Testis (tissue), 3 donors: Measurements from ENCODE around the gene ANKS1B. TPM values are rescaled to one million over a fixed set of nuclear protein-coding genes. Genes with fewer than 3 reads are reported as not detected.

Experiments
- DNase-seq: peaks from one replicate; pipeline ENCODE4 v3.0.0-alpha.2; 2019
- H3K27ac ChIP-seq, 2 donors: fragments of 200-600 bp; sonication (generic); one replicate each; pipeline ENCODE4 v1.5.1; 2019
- H3K27me3 ChIP-seq: fragments of 200-600 bp; sonication (generic); one replicate; pipeline ENCODE4 v1.5.1; 2019
- H3K36me3 ChIP-seq: fragments of 200-600 bp; sonication (generic); one replicate; pipeline ENCODE4 v1.5.1; 2017; ENCODE audit warnings: low read depth; ENCODE audit errors: missing control alignments
- H3K4me1 ChIP-seq: fragments of 200-600 bp; sonication (generic); one replicate; pipeline ENCODE4 v1.5.1; 2019
- H3K4me3 ChIP-seq, 2 donors: fragments of 200-600 bp; sonication (generic); one replicate each; pipeline ENCODE4 v1.5.1; 2017 to 2019
- H3K9me3 ChIP-seq: fragments of 200-600 bp; sonication (generic); one replicate; pipeline ENCODE4 v1.5.1; 2017
- POLR2A ChIP-seq: fragments of 450-650 bp; IDR thresholded peaks from one replicate; pipeline ENCODE4 v1.6.1; 2017; ENCODE audit warnings: antibody characterized with exemption, mild to moderate bottlenecking, moderate library complexity
- WGBS, 2 donors: methylation state at CpG; one replicate each; pipeline ENCODE4 v1.1.5; 2018; 5-methylcytosine and 5-hydroxymethylcytosine counted together
- intact Hi-C: fragments of 100-400 bp; cut with DNase I; formaldehyde crosslinking; loops from one replicate; pipeline ENCODE4 v1.15.1; 2023; ENCODE audit warnings: low total_unique reads
- polyA plus RNA-seq: library from polyadenylated mRNA; stranded (reverse); fragments of 350-450 nt; fragmentation: Illumina TruSeq; extraction: RNeasy Lipid Tissue Mini Kit (QIAGEN cat#74804); gene quantifications from one replicate; pipeline ENCODE4 v1.2.3, GENCODE V29; 2014; ENCODE audit warnings: low read depth, low replicate concordance; ENCODE audit not compliant: insufficient read depth
- total RNA-seq, 2 donors: library from RNA; depleted of rRNA; stranded (reverse); fragments of >200 nt; gene quantifications; one replicate each; pipeline ENCODE4 v1.2.3, GENCODE V29; 2016
- TF ChIP-seq, protein P1 (sequence below), 3 experiments: fragments of 450-650 bp in 2 of 3; fragments of 200-600 bp in 1 of 3; sonication (generic) in 1 of 3; IDR thresholded peaks; one replicate each; pipeline ENCODE4 v1.5.1; 2016 to 2019; ENCODE audit warnings: antibody characterized with exemption in 3 of 3, mild to moderate bottlenecking in 2 of 3, moderate library complexity in 1 of 3

The ANKS1B gene
- total and polyA plus RNA-seq, 3 donors from 2014 or later: 26.8 to 58.2 (median 30.9) TPM

- 80 to 87% methylated on average over 2 of the region's 2 CpGs for WGBS, 2 donors
- no peak overlapping the region for H3K27ac ChIP-seq
- H3K27me3 ChIP-seq: no peaks in the 10 kb centered on the region
- no peaks in the 10 kb centered on the region for H3K4me1 ChIP-seq
- H3K4me3 ChIP-seq: no peak overlapping the region
- no peak for TF ChIP-seq POLR2A
- TF ChIP-seq, protein P1, sequence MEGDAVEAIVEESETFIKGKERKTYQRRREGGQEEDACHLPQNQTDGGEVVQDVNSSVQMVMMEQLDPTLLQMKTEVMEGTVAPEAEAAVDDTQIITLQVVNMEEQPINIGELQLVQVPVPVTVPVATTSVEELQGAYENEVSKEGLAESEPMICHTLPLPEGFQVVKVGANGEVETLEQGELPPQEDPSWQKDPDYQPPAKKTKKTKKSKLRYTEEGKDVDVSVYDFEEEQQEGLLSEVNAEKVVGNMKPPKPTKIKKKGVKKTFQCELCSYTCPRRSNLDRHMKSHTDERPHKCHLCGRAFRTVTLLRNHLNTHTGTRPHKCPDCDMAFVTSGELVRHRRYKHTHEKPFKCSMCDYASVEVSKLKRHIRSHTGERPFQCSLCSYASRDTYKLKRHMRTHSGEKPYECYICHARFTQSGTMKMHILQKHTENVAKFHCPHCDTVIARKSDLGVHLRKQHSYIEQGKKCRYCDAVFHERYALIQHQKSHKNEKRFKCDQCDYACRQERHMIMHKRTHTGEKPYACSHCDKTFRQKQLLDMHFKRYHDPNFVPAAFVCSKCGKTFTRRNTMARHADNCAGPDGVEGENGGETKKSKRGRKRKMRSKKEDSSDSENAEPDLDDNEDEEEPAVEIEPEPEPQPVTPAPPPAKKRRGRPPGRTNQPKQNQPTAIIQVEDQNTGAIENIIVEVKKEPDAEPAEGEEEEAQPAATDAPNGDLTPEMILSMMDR (IDR thresholded peaks at IDR 0.05): no peak
- no peaks in the 10 kb centered on the region for H3K9me3 ChIP-seq
- intact Hi-C loops: no loop called here
- DNase-seq: no peak
- H3K36me3 ChIP-seq: no peaks in the 10 kb centered on the region
These were observed 1177.5 kb downstream of the ANKS1B start for GRCh38 chr12:98807187-98807586.

DNA sequence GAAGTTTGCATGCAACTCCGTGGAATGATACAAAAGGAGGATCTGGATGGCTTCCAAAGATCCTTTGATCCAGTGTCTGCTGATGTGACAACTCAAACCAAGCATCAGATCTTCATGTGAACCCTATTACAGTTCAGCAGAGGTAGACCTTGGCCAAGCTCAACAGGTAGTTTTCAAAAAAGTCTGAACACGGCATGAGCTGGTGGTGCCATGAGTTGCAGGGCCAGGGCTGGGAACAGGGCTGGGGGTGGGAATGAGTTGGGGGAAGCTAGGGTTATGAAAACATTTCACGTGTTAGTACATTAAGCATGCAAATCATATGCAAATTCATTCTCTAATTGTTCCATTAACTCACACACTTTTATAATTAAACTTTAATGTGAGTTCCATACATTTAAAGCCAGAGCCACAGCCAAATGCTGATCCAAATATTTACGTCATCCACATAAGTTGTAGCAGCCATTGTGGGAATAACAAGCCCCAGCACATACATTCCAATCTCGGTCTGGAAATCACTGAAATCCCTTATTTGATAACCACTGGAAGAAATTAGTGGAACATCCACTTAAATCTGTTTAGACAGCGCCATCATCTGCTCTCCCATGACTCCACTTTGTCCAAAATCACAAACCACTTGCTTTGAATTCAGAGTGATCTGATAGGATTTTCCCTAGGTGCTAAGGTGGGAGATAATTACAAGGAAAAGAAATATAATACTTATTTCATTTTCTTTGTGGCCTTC, 1181.1 kb downstream of the ANKS1B start:
- no peaks in the 10 kb centered on the region for H3K36me3 ChIP-seq
- DNase-seq: no peak
- no peaks in the 10 kb centered on the region for H3K4me1 ChIP-seq
- intact Hi-C loops: no loop called here
- H3K27ac ChIP-seq: no peak overlapping the region
- no peaks in the 10 kb centered on the region for H3K27me3 ChIP-seq
- TF ChIP-seq, protein P1 (IDR thresholded peaks at IDR 0.05): no peak
- TF ChIP-seq POLR2A: no peak
- WGBS, 2 donors: 84 to 90% methylated on average over 6 of the region's 6 CpGs
- no peak overlapping the region for H3K4me3 ChIP-seq
- no peaks in the 10 kb centered on the region for H3K9me3 ChIP-seq

DNA sequence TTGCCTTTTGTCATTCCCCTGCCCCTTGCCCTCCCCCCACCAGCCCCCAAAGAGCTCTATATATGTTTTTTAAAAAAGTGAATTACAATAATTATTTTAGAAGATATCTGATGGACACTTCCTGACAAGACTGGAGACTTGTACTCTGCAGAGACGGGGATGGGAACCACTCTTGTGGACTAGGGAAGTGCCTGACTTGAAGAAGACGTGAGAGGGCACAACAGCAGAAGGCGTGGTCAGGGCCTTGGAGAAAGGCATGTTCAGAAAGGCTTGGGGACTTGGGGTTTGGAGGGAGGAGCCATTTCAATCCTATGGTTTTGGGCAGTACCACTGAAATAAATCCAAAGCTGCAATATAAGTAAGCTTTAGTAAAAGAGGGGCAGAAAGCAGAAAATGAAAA, 1184.9 kb downstream of the ANKS1B start:
- H3K27ac ChIP-seq: no peak overlapping the region
- no peak overlapping the region for H3K4me3 ChIP-seq
- TF ChIP-seq, protein P1 (IDR thresholded peaks at IDR 0.05): no peak
- no peak for TF ChIP-seq POLR2A
- intact Hi-C loops: no loop called here
- H3K36me3 ChIP-seq: no peaks in the 10 kb centered on the region
- WGBS, 2 donors: 87 to 90% methylated on average over 3 of the region's 3 CpGs
- H3K27me3 ChIP-seq: no peaks in the 10 kb centered on the region
- DNase-seq: no peak
- no peaks in the 10 kb centered on the region for H3K9me3 ChIP-seq
- no peaks in the 10 kb centered on the region for H3K4me1 ChIP-seq

DNA sequence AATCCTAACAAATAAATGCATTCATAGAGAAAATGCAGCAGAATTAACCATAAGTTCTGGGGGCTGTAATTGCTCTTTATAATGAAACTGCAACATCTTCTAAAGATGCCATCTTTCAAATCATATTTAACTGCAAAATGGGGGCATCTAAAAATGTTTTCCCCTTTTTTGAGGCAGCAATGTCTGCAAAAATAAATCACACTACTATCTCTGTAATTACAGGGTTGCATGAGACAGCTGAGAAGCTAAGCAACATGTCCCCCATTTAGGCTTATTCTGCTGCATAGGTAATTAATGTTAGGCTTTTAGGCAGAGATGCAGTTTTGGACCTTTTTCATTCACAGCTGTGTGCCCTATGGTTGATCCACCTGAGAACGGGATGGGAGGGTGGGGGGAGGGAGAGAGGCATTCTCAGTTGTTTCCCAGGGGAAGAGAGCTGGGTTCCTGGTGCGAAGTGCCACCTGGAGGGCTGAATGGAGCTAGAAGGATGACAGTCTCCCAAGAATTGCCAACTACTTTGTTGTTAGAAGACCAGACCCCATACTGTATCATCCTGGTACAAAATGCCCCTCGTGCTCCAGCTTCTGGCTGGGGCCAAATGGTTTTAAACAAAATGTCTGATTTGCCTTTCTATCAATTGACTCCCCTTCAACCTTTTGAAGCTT, 1185.5 kb downstream of the ANKS1B start:
- Histone ChIP-seq H3K9me3 (no peaks in the 10 kb centered on the region), H3K4me3 (no peak overlapping the region), H3K36me3 (no peaks in the 10 kb centered on the region), H3K4me1 (no peaks in the 10 kb centered on the region), H3K27me3 (no peaks in the 10 kb centered on the region), H3K27ac (no peak overlapping the region)
- TF ChIP-seq POLR2A: no peak
- TF ChIP-seq, protein P1 (IDR thresholded peaks at IDR 0.05): no peak
- intact Hi-C loops: no loop called here
- DNase-seq: no peak
- WGBS, 2 donors: 55 to 83% methylated on average over 3 of the region's 3 CpGs
